H1 (cell line): ENCODE measurements around the gene HADHB. TPM values are rescaled to one million over a fixed set of nuclear protein-coding genes. Genes with fewer than 3 reads are reported as not detected.
A peak's percentile ranks its signal among the peaks of the same experiment; 100 is the strongest.

Source experiments
- ASH2L ChIP-seq: fragments of 200-600, 300-600 bp; sonication (generic); IDR thresholded peaks from one replicate; pipeline ENCODE4 v1.7.1; 2017; ENCODE audit warnings: low read length
- CHD1 ChIP-seq: IDR thresholded peaks from 2 replicates; pipeline ENCODE4 v1.6.1; 2012; ENCODE audit warnings: low read depth, low read length, improper control_type of control experiment
- EGR1 ChIP-seq: IDR thresholded peaks from 2 replicates; pipeline ENCODE4 v1.6.1; 2011; ENCODE audit warnings: low read depth, low read length, borderline replicate concordance
- GABPA ChIP-seq: IDR thresholded peaks from 2 replicates; pipeline ENCODE4 v1.6.1; 2011; ENCODE audit warnings: mild to moderate bottlenecking, low read length, moderate library complexity, borderline replicate concordance; ENCODE audit not compliant: insufficient read depth
- RAD21 ChIP-seq, 2 experiments: IDR thresholded peaks in 1 of 2; conservative IDR thresholded peaks in 1 of 2; 2 replicates each; pipeline ENCODE4 v1.6.1; 2011; ENCODE audit warnings: low read depth in 2 of 2, low read length in 2 of 2, improper control_type of control experiment in 1 of 2, inconsistent platforms in 1 of 2, mild to moderate bottlenecking in 1 of 2, moderate library complexity in 1 of 2
- SIRT6 ChIP-seq: IDR thresholded peaks from one replicate; pipeline ENCODE4 v1.7.1; 2012; ENCODE audit warnings: low read length, inconsistent platforms
- polyA plus RNA-seq, 7 experiments: library from polyadenylated mRNA; depleted of rRNA in 3 of 7; stranded (reverse) in 5 of 7; unstranded in 2 of 7; fragments of >200 nt in 5 of 7; fragments of 200-250 nt in 2 of 7; gene quantifications; 1 replicate in 5 of 7; 2 replicates in 1 of 7; 4 replicates in 1 of 7; pipeline versions ENCODE4 v1.2.1 to v1.2.3, GENCODE V29; 2011 to 2013; ENCODE audit warnings: missing spikeins in 2 of 7, mixed read lengths in 2 of 7
- total RNA-seq: library from RNA; stranded (reverse); fragmentation: NEBNext Ultra II Directional; extraction: Animal tissue kit (Norgen Biotek cat#: 25700); gene quantifications from 2 replicates; pipeline ENCODE4 v1.2.1, GENCODE V29; 2021
- TF ChIP-seq, protein P1 (sequence below): fragments of 300-600 bp; sonication (generic); IDR thresholded peaks from 2 replicates; pipeline ENCODE4 v1.7.1; 2012; ENCODE audit warnings: low read length, moderate library complexity, mild to moderate bottlenecking, inconsistent platforms; ENCODE audit not compliant: insufficient replicate concordance
- TF ChIP-seq, protein P2 (sequence below): IDR thresholded peaks from 2 replicates; pipeline ENCODE4 v1.6.1; 2011; ENCODE audit warnings: low read length, improper control_type of control experiment

HADHB gene
- total and polyA plus RNA-seq, 2 of the 8 experiments (the other 6 are each of a cell fraction or from before 2014, with no cell fraction given): 47.7 to 52.3 TPM

DNA sequence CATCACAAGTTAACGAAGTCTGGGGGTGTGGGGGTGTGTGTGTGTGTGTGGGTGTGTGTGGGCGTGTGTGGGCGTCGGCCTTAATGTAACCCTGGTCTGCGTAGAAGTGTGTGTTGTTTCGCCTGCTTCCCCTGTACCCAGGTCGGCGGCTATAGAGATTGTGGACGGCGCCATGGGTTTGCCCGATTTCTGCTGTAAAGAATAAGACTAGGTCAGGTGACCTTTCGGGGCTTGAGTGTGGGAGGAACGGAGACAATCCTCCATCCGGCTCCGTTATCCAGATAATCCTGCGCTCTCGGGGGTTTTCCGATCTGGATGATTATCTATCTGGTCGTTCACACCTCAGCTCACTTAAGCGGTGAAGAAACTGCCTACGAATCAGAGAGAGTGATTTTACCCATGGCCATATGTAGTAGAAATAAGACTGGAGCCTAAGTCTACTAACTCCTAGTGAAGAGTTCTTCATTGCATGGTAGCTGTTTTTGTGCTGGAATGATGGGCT, 543 bp downstream of the HADHB start (continued):
- TF ChIP-seq, protein P1, sequence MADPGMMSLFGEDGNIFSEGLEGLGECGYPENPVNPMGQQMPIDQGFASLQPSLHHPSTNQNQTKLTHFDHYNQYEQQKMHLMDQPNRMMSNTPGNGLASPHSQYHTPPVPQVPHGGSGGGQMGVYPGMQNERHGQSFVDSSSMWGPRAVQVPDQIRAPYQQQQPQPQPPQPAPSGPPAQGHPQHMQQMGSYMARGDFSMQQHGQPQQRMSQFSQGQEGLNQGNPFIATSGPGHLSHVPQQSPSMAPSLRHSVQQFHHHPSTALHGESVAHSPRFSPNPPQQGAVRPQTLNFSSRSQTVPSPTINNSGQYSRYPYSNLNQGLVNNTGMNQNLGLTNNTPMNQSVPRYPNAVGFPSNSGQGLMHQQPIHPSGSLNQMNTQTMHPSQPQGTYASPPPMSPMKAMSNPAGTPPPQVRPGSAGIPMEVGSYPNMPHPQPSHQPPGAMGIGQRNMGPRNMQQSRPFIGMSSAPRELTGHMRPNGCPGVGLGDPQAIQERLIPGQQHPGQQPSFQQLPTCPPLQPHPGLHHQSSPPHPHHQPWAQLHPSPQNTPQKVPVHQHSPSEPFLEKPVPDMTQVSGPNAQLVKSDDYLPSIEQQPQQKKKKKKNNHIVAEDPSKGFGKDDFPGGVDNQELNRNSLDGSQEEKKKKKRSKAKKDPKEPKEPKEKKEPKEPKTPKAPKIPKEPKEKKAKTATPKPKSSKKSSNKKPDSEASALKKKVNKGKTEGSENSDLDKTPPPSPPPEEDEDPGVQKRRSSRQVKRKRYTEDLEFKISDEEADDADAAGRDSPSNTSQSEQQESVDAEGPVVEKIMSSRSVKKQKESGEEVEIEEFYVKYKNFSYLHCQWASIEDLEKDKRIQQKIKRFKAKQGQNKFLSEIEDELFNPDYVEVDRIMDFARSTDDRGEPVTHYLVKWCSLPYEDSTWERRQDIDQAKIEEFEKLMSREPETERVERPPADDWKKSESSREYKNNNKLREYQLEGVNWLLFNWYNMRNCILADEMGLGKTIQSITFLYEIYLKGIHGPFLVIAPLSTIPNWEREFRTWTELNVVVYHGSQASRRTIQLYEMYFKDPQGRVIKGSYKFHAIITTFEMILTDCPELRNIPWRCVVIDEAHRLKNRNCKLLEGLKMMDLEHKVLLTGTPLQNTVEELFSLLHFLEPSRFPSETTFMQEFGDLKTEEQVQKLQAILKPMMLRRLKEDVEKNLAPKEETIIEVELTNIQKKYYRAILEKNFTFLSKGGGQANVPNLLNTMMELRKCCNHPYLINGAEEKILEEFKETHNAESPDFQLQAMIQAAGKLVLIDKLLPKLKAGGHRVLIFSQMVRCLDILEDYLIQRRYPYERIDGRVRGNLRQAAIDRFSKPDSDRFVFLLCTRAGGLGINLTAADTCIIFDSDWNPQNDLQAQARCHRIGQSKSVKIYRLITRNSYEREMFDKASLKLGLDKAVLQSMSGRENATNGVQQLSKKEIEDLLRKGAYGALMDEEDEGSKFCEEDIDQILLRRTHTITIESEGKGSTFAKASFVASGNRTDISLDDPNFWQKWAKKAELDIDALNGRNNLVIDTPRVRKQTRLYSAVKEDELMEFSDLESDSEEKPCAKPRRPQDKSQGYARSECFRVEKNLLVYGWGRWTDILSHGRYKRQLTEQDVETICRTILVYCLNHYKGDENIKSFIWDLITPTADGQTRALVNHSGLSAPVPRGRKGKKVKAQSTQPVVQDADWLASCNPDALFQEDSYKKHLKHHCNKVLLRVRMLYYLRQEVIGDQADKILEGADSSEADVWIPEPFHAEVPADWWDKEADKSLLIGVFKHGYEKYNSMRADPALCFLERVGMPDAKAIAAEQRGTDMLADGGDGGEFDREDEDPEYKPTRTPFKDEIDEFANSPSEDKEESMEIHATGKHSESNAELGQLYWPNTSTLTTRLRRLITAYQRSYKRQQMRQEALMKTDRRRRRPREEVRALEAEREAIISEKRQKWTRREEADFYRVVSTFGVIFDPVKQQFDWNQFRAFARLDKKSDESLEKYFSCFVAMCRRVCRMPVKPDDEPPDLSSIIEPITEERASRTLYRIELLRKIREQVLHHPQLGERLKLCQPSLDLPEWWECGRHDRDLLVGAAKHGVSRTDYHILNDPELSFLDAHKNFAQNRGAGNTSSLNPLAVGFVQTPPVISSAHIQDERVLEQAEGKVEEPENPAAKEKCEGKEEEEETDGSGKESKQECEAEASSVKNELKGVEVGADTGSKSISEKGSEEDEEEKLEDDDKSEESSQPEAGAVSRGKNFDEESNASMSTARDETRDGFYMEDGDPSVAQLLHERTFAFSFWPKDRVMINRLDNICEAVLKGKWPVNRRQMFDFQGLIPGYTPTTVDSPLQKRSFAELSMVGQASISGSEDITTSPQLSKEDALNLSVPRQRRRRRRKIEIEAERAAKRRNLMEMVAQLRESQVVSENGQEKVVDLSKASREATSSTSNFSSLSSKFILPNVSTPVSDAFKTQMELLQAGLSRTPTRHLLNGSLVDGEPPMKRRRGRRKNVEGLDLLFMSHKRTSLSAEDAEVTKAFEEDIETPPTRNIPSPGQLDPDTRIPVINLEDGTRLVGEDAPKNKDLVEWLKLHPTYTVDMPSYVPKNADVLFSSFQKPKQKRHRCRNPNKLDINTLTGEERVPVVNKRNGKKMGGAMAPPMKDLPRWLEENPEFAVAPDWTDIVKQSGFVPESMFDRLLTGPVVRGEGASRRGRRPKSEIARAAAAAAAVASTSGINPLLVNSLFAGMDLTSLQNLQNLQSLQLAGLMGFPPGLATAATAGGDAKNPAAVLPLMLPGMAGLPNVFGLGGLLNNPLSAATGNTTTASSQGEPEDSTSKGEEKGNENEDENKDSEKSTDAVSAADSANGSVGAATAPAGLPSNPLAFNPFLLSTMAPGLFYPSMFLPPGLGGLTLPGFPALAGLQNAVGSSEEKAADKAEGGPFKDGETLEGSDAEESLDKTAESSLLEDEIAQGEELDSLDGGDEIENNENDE: no peak
- TF ChIP-seq SIRT6 (no peak), RAD21 (IDR thresholded peaks at IDR 0.05 in 1 of 2, conservative IDR thresholded peaks at IDR 0.05 in 1 of 2; ENCODE audit: low read depth in 2 of 2, low read length in 2 of 2) (no peak), EGR1 (peak; percentile 14; the same call in 1 of the 2 replicates), GABPA (no peak), ASH2L (no peak), CHD1 (no peak)
- TF ChIP-seq, protein P2, sequence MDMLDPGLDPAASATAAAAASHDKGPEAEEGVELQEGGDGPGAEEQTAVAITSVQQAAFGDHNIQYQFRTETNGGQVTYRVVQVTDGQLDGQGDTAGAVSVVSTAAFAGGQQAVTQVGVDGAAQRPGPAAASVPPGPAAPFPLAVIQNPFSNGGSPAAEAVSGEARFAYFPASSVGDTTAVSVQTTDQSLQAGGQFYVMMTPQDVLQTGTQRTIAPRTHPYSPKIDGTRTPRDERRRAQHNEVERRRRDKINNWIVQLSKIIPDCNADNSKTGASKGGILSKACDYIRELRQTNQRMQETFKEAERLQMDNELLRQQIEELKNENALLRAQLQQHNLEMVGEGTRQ: peak; percentile 23; the same call in 1 of the 2 replicates
